HepG2 (cell line): ENCODE measurements around the gene CGB3. TPM values are rescaled to one million over a fixed set of nuclear protein-coding genes. Genes with fewer than 3 reads are reported as not detected.

Experiments
- CERS6 ChIP-seq: sonication (generic); formaldehyde crosslinking; IDR thresholded peaks from 2 replicates; pipeline ENCODE4 v1.5.0; 2020; ENCODE audit warnings: missing genetic modification reagents
- DNMT1 ChIP-seq: sonication (generic); formaldehyde crosslinking; IDR thresholded peaks from 2 replicates; pipeline ENCODE4 v1.5.1; 2020; ENCODE audit warnings: mild to moderate bottlenecking, missing genetic modification reagents
- DNMT3B ChIP-seq: conservative IDR thresholded peaks from 2 replicates; pipeline ENCODE4 v1.6.1; 2016; ENCODE audit warnings: missing biosample characterization, control low read depth
- FOXK1 ChIP-seq: sonication (generic); formaldehyde crosslinking; IDR thresholded peaks from 2 replicates; pipeline ENCODE4 v1.4.0; 2020; ENCODE audit warnings: low read depth, missing genetic modification reagents, borderline replicate concordance
- GABPB1 ChIP-seq: IDR thresholded peaks from 2 replicates; pipeline ENCODE4 v1.6.1; 2016; ENCODE audit warnings: mild to moderate bottlenecking, missing genetic modification reagents, moderate library complexity, missing compliant biosample characterization
- HINFP ChIP-seq: sonication (generic); formaldehyde crosslinking; IDR thresholded peaks from 2 replicates; pipeline ENCODE4 v1.4.0; 2020; ENCODE audit warnings: low read depth, mild to moderate bottlenecking, missing genetic modification reagents
- HOXA5 ChIP-seq: sonication (generic); formaldehyde crosslinking; IDR thresholded peaks from 2 replicates; pipeline ENCODE4 v1.4.0; 2020; ENCODE audit warnings: missing genetic modification reagents
- IKZF1 ChIP-seq: fragments of 450-650 bp; IDR thresholded peaks from 2 replicates; pipeline ENCODE4 v1.7.1; 2016
- NFRKB ChIP-seq: fragments of 450-650 bp; IDR thresholded peaks from 2 replicates; pipeline ENCODE4 v1.6.1; 2017
- PCBP2 ChIP-seq: fragments of 200-400 bp; formaldehyde crosslinking; optimal IDR thresholded peaks from 2 replicates; pipeline ENCODE3; 2018; ENCODE audit warnings: low read length, low read depth; ENCODE audit not compliant: poor library complexity, severe bottlenecking
- RNF219 ChIP-seq: sonication (generic); formaldehyde crosslinking; IDR thresholded peaks from 2 replicates; pipeline ENCODE4 v1.5.0; 2020; ENCODE audit warnings: mild to moderate bottlenecking, missing genetic modification reagents
- SP5 ChIP-seq: IDR thresholded peaks from 2 replicates; pipeline ENCODE4 v1.6.1; 2016; ENCODE audit warnings: low read depth, borderline replicate concordance
- ZBTB20 ChIP-seq: sonication (generic); formaldehyde crosslinking; IDR thresholded peaks from 2 replicates; pipeline ENCODE4 v1.8.1; 2023; ENCODE audit warnings: missing genetic modification reagents, low read depth, mild to moderate bottlenecking, borderline replicate concordance
- ZBTB4 ChIP-seq: sonication (generic); formaldehyde crosslinking; IDR thresholded peaks from 2 replicates; pipeline ENCODE4 v1.4.0; 2020; ENCODE audit warnings: missing genetic modification reagents, mild to moderate bottlenecking, borderline replicate concordance
- ZFP41 ChIP-seq: sonication (generic); formaldehyde crosslinking; IDR thresholded peaks from 2 replicates; pipeline ENCODE4 v1.4.0; 2020; ENCODE audit warnings: mild to moderate bottlenecking, missing genetic modification reagents, borderline replicate concordance
- ZHX1 ChIP-seq: sonication (generic); formaldehyde crosslinking; IDR thresholded peaks from 2 replicates; pipeline ENCODE4 v1.8.1; 2022; ENCODE audit warnings: low read depth, mild to moderate bottlenecking, missing genetic modification reagents
- ZNF136 ChIP-seq: sonication (generic); formaldehyde crosslinking; IDR thresholded peaks from 2 replicates; pipeline ENCODE4 v1.8.1; 2022; ENCODE audit warnings: low read depth, mild to moderate bottlenecking, moderate library complexity, missing genetic modification reagents
- ZNF75D ChIP-seq: sonication (generic); formaldehyde crosslinking; IDR thresholded peaks from 2 replicates; pipeline ENCODE4 v1.8.1; 2023; ENCODE audit warnings: missing genetic modification reagents, mild to moderate bottlenecking, borderline replicate concordance
- polyA plus RNA-seq, 8 experiments: library from polyadenylated mRNA; depleted of rRNA in 3 of 8; stranded (reverse) in 7 of 8; unstranded in 1 of 8; fragments of >200 nt; fragmentation: Illumina TruSeq in 4 of 8; extraction: Trizol in 4 of 8; gene quantifications; 2 replicates each; pipeline versions ENCODE4 v1.2.1 to v1.2.3, GENCODE V29; 2011 to 2016; ENCODE audit warnings: low read depth in 4 of 8, missing spikeins in 1 of 8, mixed read lengths in 1 of 8; ENCODE audit not compliant: insufficient read depth in 1 of 8
- total RNA-seq, 5 experiments: library from RNA; depleted of rRNA; stranded (reverse); fragments of >200 nt; fragmentation: Illumina TruSeq; extraction: Trizol; gene quantifications; 2 replicates each; pipeline ENCODE4 v1.2.3, GENCODE V29; 2016; ENCODE audit warnings: low read depth in 1 of 5

The CGB3 gene
- total and polyA plus RNA-seq, 2 of the 13 experiments (the other 11 are each of a cell fraction or from before 2014, with no cell fraction given): not detected

- TF ChIP-seq PCBP2: no peak
- TF ChIP-seq ZBTB4 (CRISPR knock-in tag): no peak
- no peak for TF ChIP-seq ZHX1 (CRISPR knock-in tag)
- TF ChIP-seq ZNF136 (CRISPR knock-in tag): no peak
- TF ChIP-seq ZBTB20 (CRISPR knock-in tag): 0 out of 2 replicates have a peak, but pooled peaks have one; percentile 13
- no peak for TF ChIP-seq ZFP41 (CRISPR knock-in tag)
- TF ChIP-seq CERS6 (CRISPR knock-in tag): no peak
- no peak for TF ChIP-seq ZNF75D
- no peak; the same call in 1 of the 2 replicates for TF ChIP-seq HOXA5
- TF ChIP-seq DNMT1 (CRISPR knock-in tag): peak; percentile 4; the same call in 1 of the 2 replicates
- TF ChIP-seq FOXK1 (CRISPR knock-in tag): peak; percentile 44; the same call in 1 of the 2 replicates
- peak; percentile 66; the same call in 1 of the 2 replicates for TF ChIP-seq SP5 (CRISPR knock-in tag)
- peak; percentile 90 for TF ChIP-seq GABPB1 (CRISPR knock-in tag)
- no peak for TF ChIP-seq IKZF1
- no peak for TF ChIP-seq NFRKB
- no peak for TF ChIP-seq HINFP (CRISPR knock-in tag)
- no peak for TF ChIP-seq RNF219 (CRISPR knock-in tag)
- TF ChIP-seq DNMT3B (CRISPR knock-in tag): peak; percentile 58; the same call in 1 of the 2 replicates
These were observed 30.7 kb downstream of the CGB3 start, which contains the start of the genes GYS1 and RUVBL2 (continued) for GRCh38 chr19:48993175-48994034.
